GM21381 (cell line): ENCODE data around the gene DUS1L.

Experiments used
- ATAC-seq: cut with Tn5 transposase; IDR thresholded peaks from one replicate; pipeline ENCODE4 v1.9.1; 2021; ENCODE audit warnings: mild to moderate bottlenecking, moderate library complexity; ENCODE audit not compliant: unreplicated experiment

DUS1L gene

DNA sequence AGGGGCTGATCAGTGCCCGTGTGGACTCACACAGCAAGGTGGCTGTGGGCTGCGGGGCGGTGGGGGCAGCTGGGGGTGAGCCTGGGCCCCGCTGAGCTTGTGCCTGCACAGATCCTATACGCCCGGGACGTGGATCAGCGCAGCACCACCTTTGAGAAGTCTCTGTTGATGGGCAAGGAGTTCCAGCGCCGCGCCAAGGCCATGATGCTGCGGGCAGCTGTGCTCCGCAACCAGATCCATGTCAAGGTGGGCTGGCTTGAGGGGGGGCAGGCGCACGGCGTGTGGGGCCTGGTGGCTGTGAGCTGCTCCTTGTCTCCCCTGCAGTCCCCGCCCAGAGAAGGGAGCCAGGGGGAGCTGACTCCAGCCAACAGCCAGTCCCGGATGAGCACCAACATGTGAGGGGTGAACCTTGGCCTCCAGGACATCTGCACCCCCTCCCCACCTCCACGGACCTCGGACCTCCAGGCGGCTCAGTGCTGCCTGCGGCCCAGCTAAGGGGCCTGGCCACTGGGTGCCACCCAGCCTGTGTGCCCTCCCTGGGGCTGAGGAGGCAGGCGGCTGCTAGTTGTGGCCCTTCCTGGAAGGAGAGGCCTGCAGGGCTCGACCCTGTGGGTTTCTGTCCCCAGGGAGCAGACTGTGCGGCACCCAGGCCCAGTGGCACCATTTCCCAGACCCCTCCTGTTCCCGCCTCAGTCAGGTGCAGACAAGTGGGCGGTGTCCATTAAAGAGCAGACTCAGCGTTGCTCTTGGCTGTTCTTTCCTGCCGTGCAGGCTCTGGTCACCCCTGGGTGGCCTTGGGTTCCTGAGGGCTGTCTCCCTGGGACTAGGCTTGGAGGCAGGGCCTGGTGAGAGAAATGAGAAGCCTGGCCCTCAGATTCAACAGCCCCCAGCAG lies 8.6 kb downstream of the DUS1L start:
- ATAC-seq, result no peak

DNA sequence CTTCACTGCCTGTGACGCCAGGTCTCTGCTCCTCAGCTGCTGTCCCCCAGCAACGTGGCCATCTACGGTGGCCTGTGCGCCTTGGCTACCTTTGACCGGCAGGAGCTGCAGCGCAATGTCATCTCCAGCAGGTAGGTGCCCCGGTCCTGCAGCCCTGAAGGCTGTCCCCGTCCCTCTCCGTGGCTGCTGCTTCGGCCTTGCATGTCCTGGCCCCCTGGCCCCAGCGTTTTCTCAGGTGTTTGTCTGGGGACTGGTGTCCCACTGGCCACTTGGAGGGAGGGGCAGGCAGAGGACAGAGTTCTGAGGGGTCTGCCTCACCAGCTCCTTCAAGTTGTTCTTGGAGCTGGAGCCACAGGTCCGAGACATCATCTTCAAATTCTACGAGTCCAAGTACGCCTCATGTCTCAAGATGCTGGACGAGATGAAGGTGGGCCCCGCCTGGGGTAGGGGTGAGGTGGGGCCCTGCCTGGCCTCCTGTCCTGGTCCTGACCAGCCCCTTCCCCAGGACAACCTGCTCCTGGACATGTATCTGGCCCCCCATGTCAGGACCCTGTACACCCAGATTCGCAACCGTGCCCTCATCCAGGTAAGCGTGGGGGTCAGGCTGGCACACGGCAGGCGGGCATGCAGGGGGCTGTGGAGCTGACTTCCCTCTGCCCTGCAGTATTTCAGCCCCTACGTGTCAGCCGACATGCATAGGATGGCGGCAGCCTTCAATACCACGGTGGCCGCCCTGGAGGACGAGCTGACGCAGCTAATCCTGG lies 9.5 kb downstream of the DUS1L start:
- ATAC-seq, result no peak

DNA sequence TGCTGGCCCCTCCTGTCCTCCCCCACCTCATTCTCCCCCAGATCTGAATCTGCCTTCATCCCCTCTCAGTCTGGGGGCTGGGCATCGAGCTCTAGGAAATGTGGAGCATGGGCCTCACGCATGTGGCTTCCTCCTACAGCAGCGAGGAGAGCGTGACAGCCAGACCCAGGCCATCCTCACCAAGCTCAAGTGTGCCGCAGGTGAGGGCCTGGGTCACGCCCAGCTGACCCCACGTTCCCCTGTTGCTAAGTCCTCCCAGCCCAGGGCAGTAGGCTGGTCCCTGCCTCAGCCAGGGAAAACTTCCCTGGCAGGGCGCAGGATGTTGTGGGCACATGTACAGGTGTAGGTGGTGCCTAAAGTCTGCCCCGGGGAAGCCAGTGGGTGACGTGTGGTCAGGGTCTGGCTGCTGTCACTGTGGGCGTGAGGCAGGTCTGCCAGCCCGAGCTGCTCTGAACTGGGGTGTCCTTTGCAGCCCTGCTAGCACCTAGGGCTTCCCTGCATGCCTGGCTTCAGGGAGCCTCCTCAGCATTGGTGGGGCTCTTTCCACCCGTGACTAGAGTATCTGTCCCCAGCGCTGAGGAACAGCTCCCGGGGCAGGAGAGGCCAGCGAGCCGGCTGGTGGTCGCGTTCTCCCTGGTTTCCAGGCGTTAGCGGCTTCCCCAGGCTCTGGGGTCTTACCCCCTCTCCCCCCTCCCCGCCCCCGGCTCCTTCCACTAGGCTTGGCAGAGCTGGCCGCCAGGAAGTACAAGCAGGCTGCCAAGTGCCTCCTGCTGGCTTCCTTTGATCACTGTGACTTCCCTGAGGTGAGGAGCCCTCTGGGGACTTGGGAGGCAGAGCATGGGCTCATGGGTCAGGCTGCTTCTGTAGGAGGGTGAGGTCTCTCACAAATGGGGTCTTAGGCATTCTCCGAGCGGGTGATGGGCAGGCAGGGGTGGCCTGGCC lies 10.3 kb downstream of the DUS1L start:
- no peak for ATAC-seq

DNA sequence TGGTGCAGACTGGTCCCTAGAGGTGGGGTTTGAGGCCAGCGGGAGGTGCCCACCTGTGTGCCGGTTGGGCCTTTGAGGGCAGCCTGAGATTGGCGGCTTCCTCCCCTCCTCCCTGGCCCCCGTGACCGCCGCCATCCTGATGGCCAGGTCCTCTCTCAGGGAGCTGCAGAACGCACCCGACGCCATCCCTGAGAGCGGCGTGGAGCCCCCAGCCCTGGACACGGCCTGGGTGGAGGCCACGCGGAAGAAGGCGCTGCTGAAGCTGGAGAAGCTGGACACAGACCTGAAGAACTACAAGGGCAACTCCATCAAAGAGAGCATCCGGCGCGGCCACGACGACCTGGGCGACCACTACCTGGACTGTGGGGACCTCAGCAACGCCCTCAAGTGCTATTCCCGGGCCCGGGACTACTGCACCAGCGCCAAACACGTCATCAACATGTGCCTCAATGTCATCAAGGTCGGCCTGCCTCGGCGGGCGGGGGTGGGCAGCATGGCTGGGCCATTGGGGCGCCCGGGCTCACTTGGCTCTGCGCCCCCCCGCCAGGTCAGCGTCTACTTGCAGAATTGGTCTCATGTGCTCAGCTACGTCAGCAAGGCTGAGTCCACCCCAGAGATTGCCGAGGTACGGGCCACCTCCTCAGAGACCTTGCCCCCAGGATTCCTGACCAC lies 11.1 kb downstream of the DUS1L start:
- no peak for ATAC-seq

DNA sequence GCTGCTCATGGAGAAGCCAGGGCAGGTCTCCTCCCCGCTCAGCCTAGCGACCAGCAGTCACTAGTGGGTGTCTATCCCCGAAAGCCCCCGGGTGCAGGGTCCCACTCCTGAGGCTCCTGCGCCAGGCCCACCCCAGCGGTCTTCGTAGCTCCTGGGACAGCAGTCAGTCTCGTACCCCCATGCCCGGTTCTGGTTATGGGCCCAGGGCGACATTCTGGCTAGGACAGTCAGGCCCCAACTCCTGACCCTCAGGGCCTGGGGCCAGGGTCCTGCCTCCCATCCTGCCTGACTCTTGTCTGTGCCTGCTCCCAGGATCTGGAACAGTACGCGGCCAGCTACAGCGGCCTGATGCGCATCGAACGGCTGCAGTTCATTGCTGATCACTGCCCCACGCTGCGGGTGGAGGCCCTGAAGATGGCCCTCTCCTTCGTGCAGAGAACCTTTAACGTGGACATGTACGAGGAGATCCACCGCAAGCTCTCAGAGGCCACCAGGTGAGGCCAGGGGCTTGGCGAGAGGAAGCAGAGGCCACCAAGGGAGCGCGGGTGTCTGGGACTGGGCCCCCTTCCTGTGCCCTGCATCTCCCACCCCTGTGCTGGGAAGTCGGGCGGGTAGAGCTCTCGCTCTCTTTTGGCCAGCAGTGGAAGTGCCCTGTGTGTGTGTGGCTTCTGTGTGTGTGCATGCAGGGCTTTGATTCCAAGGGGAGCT lies 11.9 kb downstream of the DUS1L start:
- ATAC-seq, result no peak

DNA sequence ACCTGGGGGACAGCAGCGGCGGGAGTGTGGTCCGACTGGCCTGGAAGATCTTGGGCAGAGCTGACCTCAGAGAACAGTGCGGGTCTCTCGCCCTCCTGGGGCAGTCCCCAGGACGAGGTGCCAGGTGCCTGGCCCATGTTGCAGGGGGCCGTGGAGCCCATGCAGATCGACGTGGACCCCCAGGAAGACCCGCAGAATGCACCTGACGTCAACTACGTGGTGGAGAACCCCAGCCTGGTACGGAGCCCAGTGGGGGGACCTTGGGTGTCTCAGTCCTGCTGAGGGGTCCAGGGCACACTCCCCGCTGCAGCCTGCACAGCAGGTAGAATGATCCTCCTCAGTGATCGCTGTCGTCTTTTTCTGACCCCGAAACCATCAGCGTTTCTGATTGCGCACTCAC lies 12.5 kb downstream of the DUS1L start:
- no peak for ATAC-seq

DNA sequence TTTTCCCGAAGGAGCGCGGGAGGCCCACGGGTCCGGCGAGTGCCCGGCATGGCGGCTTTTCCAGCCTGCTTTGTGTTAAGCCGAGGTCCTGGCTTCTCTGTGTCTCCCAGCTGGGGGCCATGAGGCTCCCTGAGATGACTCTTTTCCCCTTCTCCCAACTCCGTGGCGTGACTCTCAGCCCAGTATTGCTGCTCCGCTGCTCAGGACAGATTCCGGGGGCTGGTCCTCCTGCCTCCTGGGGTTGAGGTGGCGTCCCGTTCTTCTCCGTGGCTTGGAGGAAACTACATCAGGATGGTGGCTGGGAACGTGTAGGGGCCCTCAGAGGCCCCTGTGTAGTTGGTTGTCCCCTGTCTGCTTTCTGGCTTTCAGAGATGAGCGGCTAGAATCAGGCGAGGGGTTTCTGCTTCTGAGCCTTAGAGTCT lies 13.0 kb downstream of the DUS1L start:
- ATAC-seq, result no peak

DNA sequence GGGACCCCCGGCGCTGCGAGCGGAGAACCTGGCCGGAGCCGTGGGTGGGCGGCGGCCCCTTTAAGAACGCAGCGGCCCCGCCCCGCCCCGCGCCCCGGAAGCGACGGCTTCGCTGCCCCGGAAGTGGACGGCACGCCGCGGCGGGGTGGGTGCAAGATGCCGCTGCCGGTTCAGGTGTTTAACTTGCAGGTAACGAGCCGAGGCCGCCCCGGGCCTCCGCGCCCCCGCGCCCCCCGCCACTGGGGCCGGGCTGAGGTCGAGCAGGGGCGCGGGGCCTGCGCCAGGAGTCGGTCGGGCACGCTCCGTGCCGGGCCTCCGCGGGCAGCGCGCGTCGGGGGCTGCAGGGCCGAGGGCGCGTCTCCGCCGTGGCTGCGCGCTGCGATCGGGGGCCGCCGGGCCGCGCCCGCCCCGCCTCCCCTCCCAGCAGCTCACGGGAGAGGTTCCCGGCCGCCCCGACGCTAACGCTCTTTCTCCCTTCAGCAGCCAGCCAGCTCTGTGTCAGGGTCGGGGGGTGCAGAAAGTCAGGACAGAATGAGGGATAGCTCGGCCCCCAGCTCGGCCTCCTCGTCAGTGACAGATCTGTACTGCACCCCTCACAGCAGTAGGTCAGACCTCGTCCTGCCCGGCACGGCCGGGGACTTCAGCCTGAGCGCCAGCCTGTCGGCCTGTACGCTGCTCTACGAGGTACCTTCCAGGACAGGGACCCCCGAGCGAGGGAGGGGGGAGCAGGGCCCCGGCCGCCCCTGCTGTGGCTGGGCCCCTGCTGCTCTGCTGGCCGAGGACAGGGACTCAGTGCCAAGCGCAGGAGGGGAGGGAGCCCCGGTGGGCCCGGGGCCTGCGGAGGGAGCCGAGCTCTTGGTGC lies 13.6 kb downstream of the DUS1L start, which contains the start of the genes GPS1 and RFNG:
Gene GPS1 (plus strand): TSS at position 123 of the 862 bp plus-strand sequence. CDS start 34 bp downstream, at position 157.
Gene RFNG (minus strand): TSS at position 36 of the 862 bp plus-strand sequence. CDS start 45 bp downstream, outside the sequence.
- ATAC-seq, result peak; percentile 65

DNA sequence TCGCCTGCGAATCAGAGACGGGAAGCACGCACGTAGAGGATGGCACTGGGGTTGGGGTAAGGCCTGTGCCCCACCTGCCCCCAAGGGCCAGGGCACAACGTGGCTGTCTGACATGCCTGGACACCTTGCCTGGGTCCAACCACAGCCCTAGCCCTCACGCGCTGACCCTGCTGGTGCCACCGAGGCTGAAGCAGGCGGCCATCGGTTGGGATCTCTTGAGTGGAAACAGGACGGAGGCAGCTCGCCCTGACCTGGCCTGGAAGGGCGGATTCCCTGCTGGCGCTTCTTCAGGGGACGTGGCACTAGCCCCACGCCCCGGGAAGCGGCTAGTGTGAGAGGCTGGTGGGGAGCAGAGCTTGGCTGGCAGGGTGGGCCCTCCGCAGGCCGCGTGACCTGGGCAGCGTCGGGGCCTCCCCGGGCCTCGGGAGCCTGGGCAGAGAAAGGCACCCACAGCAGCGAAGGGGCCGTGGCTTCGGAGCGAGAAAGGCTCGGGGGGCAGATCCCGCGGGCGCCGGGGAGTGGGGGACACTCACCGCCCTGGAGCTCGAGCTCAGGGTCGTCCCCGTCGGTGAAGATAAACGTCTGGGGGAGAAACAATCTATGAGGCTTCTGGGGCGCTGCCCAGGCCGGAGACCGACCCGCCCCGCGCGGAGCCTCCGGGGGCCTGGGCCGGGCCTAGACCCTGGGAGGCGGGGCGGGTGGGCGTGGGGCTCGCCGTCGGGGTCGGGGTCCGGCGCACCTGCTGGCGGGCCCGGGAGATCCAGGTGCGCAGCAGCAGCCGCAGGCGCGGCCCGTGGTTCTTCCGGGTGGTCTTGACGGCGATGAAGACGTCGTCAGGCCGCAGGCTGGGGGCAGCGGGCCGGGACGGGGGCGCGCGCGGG lies 14.6 kb downstream of the DUS1L start:
- ATAC-seq, result no peak

DNA sequence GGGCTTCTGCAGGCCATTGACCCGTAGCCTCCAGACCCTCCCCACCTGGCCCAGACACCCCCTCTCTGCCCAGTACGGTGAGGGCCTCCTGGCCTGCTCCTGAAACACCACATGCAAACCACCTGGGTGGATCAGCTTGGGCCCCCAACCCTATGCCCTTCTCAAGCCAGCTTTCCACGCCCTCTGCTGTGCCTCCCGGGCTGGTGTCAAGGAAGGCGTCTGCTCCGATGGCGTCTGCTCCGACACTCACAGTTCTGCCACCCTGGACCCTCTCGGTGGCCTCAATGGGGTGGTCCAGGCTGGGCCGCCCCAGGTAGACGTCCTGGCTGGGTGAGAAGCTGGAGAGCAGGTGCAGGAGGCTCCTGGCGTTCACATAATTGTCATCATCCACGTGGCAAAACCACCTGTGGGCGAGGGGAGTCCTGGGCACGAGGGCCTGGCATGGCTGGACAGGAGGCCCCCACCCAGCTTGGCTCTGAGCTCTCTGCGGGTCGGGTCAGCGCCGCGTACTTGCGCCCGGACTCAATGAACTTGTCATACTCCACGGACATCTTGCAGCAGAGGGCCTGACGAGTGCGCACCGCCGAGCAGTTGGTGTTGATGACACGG lies 15.3 kb downstream of the DUS1L start:
- ATAC-seq, result no peak

DNA sequence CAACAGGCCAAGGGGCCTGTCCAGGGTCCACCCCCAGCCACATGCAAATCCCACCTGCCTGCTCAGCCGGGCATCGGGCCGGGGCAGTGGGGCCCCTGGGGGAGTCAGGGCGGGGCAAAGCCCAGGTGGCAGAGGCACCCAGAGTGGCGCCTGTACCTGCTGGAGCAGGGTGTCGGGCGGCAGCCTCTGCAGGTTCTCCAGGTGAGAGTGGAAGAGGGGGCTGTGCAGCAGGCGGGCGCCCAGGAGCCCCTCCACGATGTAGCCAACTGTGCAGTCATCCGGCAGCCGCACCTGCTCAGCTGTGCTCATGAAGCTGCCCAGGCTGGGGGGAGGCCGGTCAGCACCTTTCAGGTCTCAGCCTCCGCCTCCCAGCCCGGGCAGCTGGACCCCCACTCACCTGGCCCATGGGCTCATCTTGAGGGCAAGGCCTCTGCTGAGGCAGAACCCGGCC lies 16.1 kb downstream of the DUS1L start:
- ATAC-seq, result no peak

DNA sequence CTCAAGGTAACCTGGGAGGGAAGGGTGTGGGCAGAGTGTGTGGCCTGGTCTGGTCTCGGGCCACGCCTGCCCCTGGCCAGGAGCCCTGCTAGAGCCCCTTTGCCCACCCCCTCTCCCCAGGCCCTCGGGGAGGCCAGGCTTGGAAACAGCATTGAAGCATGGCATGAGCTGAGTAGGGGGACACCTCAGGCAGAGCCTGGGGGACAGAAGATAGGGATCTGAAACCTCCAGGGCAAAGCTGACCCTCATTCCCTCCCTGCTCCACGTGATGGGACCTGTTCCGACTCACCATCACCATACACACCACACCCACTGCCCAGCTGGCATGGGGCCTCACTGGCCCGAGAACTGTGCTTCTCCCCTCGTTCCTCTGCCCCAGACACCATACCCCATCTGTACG lies 16.5 kb downstream of the DUS1L start:
- no peak for ATAC-seq

DNA sequence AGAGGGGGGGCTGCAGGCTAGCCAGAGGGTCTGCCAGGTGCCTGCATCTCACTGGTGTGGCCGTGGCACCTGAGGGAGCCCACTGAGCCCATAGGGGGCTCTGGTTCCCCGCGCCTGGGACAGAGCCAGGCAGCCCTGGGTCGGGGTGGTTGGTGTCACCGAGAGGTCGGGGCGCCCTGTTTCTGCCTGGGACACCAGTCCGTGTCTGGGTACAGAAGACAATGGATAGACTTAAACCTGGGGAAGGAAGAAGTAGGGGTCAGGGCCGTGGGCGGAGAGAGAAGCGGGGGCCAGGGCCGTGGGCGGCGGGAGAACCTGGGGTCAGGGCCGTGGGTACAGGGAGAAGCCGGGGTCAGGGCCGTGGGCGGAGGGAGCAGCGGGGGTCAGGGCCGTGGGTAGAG lies 17.0 kb downstream of the DUS1L start:
- ATAC-seq, result no peak

DNA sequence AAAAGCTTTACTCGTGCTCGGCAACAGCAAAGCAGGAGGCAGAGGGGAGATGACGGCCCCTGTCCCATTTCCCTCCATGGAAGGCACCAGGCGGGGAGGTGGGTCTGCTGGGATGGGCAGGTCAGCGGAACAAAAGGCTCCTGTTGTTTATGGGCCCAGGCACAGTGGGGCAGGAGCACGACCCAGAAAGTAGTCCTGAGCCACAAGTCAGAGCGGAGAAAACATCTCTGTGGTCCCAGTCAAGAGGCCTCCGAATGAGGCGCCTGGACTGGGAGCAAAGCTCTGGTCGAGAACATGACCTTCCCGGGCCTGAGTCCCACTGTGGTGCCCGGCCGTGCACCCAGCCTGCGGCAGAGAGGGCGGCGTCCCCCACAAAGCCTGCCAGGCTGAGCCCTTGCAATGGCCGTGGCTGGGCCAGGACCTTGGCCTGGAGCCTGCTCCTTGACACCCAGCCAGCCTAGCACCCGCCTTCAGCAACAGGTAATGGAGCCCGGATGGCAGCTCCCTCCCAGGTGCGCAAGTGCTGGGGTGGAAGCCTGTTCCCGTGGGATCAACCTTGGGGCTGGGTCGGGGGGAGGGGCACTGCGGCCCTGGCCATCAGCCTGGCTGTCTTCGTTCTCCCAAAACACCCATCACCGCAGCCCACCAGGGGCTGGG lies 17.6 kb downstream of the DUS1L start:
- no peak for ATAC-seq

DNA sequence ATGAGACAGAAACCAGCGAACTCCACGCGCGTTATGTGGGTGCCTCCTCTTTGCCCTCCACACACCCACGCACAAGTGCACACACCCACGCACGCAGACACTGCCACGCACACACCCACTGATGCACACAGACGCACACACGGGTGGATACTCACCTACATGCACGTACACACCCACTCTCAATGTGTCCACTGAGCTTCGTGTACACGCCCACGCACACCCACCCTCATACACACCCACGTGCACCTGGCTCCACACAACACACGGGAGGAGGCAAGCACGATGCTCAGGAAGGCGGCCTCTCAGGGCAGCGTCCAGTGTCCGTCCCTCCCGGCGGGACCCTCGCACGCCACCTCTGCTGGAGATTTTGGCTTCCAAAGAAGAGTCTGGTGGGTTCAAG lies 18.2 kb downstream of the DUS1L start:
- ATAC-seq, result no peak

DNA sequence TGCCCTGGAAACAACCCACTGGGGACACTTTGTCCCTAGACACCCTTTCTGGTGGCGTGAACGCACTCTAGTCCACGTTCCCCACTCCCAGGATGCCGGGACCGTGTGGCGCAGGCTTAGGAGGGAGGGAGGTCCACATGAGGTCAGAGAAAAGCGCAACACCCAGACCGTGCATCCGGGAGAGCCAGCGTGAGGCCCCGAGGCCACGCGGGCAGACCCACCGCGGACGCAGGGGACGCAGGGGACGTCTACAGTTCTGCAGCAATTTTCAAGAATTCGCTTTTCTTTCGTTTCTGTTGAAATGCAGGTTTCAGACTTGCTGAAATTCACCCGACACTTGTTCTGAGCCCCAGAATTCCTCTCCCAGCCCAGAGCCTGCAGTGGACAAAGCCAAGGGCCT lies 18.7 kb downstream of the DUS1L start:
- no peak for ATAC-seq
